Neural progenitor cell (in vitro differentiated cells): ENCODE results near the gene ANKRD1. TPM values are rescaled to one million over a fixed set of nuclear protein-coding genes. Genes with fewer than 3 reads are reported as not detected.

Source experiments
- DNase-seq: peaks from one replicate; pipeline ENCODE4 v3.0.0-alpha.2; 2016; ENCODE audit warnings: low spot score
- H2AFZ ChIP-seq: fragments of 200-600 bp; sonication (generic); replicated peaks from 2 replicates; pipeline ENCODE4 v1.6.1; 2016; ENCODE audit warnings: antibody characterized with exemption
- H3F3A ChIP-seq: fragments of 200-600 bp; sonication (generic); 2 replicates; pipeline ENCODE4 v1.6.1; 2016; ENCODE audit warnings: antibody characterized with exemption, low read depth
- H3K27ac ChIP-seq: fragments of 200-600 bp; sonication (generic); 2 replicates; pipeline ENCODE4 v1.5.1; 2016; ENCODE audit warnings: mild to moderate bottlenecking
- H3K27me3 ChIP-seq: fragments of 200-600 bp; sonication (generic); 2 replicates; pipeline ENCODE4 v1.6.1; 2016; ENCODE audit warnings: mild to moderate bottlenecking, moderate library complexity
- H3K36me3 ChIP-seq: fragments of 200-600 bp; sonication (generic); 2 replicates; pipeline ENCODE4 v1.5.1; 2016
- H3K4me1 ChIP-seq: fragments of 200-600 bp; sonication (generic); 2 replicates; pipeline ENCODE4 v1.6.1; 2016; ENCODE audit warnings: mixed run types
- H3K4me2 ChIP-seq: fragments of 200-600 bp; sonication (generic); 2 replicates; pipeline ENCODE4 v1.6.1; 2016
- H3K4me3 ChIP-seq: fragments of 200-600 bp; sonication (generic); 2 replicates; pipeline ENCODE4 v1.5.1; 2016
- H3K79me2 ChIP-seq: fragments of 200-600 bp; sonication (generic); 2 replicates; pipeline ENCODE4 v1.6.1; 2016; ENCODE audit warnings: low read depth
- H3K9ac ChIP-seq: fragments of 200-600 bp; sonication (generic); 2 replicates; pipeline ENCODE4 v1.6.1; 2016
- H3K9me3 ChIP-seq: fragments of 200-600 bp; sonication (generic); 2 replicates; pipeline ENCODE4 v1.5.1; 2016; ENCODE audit warnings: low read depth
- H4K20me1 ChIP-seq: fragments of 200-600 bp; sonication (generic); 2 replicates; pipeline ENCODE4 v1.6.1; 2016; ENCODE audit warnings: low read depth
- H3K27ac Mint-ChIP-seq: 3 replicates; pipeline ENCODE4 v1.8.0; 2021; ENCODE audit warnings: mixed read lengths
- H3K27me3 Mint-ChIP-seq: 2 replicates; pipeline ENCODE4 v1.8.0; 2022; ENCODE audit warnings: low read depth, mild to moderate bottlenecking, inconsistent platforms, moderate library complexity, mixed read lengths; ENCODE audit not compliant: insufficient read depth
- H3K36me3 Mint-ChIP-seq: 3 replicates; pipeline ENCODE4 v1.8.0; 2021; ENCODE audit warnings: mixed read lengths
- H3K4me1 Mint-ChIP-seq: 3 replicates; pipeline ENCODE4 v1.8.0; 2021; ENCODE audit warnings: mixed read lengths
- H3K4me3 Mint-ChIP-seq: 3 replicates; pipeline ENCODE4 v1.8.0; 2021; ENCODE audit warnings: mild to moderate bottlenecking, moderate library complexity, mixed read lengths
- H3K9me3 Mint-ChIP-seq: 3 replicates; pipeline ENCODE4 v1.8.0; 2020; ENCODE audit warnings: mixed read lengths
- EZH2 ChIP-seq: fragments of 200-600 bp; sonication (generic); IDR thresholded peaks from 2 replicates; pipeline ENCODE4 v1.6.1; 2017; ENCODE audit warnings: antibody characterized with exemption, mild to moderate bottlenecking, moderate library complexity
- EZH2phosphoT487 ChIP-seq: fragments of 200-600 bp; sonication (generic); IDR thresholded peaks from 2 replicates; pipeline ENCODE4 v1.6.1; 2017; ENCODE audit warnings: antibody characterized with exemption
- small RNA-seq: library from RNA; depleted of rRNA; stranded (forward); fragments of <200 nt; gene quantifications from one replicate; pipeline ENCODE3, GENCODE V24; 2015
- total RNA-seq: library from RNA; depleted of rRNA; stranded (reverse); fragments of >200 nt; gene quantifications from 2 replicates; pipeline ENCODE4 v1.2.3, GENCODE V29; 2015; ENCODE audit warnings: low replicate concordance
- TF ChIP-seq, protein P1 (sequence below): fragments of 200-600 bp; sonication (generic); IDR thresholded peaks from 2 replicates; pipeline ENCODE4 v1.5.1; 2017; ENCODE audit warnings: antibody characterized with exemption, mild to moderate bottlenecking

ANKRD1 gene
- total RNA-seq, 1 donor from 2014 or later = 1.2 TPM

DNA sequence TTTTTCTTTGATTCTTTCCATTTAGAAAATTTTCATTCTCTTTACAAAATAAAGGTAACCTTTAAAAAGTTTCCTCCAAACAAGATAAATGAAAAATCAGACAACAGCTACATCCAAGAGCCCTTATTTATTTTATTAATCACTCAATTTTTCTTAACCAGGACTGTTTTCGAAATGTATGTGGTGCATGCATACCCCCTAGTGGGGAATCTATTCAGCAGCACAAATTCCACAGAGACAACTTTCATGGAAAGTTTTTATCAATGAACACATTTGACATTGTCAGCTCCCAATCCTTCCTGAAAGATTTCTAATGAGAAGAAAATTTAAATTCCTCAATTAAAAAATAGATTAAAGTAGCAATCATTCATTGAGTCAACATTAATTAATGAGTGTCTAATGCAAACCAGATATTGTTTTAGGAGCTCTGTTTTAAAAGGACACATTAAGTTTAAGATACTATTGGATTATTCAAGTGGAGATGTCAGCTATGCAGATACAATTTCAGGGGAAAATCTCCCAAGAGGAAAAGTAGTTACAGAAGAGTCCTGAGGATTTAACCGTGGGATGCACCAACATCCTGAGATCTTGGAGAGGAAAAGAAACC is 57.9 kb downstream of the ANKRD1 start:
- Histone ChIP-seq H3K36me3 (no peaks in the 10 kb centered on the region), H3K9me3 (no peaks in the 10 kb centered on the region), H3K27me3 (peaks cover 22% of the 10 kb centered on the region), H4K20me1 (no peaks in the 10 kb centered on the region), H3K9ac (no peak overlapping the region), H3K4me3 (no peak overlapping the region), H3K27ac (no peak overlapping the region), H3K79me2 (no peaks in the 10 kb centered on the region), H2AFZ (no peak overlapping the region), H3F3A (peaks cover 11% of the 10 kb centered on the region), H3K4me2 (no peak overlapping the region), H3K4me1 (no peaks in the 10 kb centered on the region)
- H3K9me3 Mint-ChIP-seq = no peaks in the 10 kb centered on the region
- TF ChIP-seq, protein P1, sequence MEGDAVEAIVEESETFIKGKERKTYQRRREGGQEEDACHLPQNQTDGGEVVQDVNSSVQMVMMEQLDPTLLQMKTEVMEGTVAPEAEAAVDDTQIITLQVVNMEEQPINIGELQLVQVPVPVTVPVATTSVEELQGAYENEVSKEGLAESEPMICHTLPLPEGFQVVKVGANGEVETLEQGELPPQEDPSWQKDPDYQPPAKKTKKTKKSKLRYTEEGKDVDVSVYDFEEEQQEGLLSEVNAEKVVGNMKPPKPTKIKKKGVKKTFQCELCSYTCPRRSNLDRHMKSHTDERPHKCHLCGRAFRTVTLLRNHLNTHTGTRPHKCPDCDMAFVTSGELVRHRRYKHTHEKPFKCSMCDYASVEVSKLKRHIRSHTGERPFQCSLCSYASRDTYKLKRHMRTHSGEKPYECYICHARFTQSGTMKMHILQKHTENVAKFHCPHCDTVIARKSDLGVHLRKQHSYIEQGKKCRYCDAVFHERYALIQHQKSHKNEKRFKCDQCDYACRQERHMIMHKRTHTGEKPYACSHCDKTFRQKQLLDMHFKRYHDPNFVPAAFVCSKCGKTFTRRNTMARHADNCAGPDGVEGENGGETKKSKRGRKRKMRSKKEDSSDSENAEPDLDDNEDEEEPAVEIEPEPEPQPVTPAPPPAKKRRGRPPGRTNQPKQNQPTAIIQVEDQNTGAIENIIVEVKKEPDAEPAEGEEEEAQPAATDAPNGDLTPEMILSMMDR = peak; percentile 72
- no peak for TF ChIP-seq EZH2phosphoT487
- no peak for TF ChIP-seq EZH2
- peak; percentile 17 for DNase-seq
- H3K27ac Mint-ChIP-seq = no peak overlapping the region
- no peak overlapping the region for H3K4me3 Mint-ChIP-seq
- peaks cover 9% of the 10 kb centered on the region for H3K27me3 Mint-ChIP-seq
- peaks cover 5% of the 10 kb centered on the region for H3K4me1 Mint-ChIP-seq
- no peaks in the 10 kb centered on the region for H3K36me3 Mint-ChIP-seq

Small RNAs within 50 kb of the gene (small RNA-seq; reads per million reads assigned to genes)
- gene RF00019 = not detected
- gene RNU6-740P = not detected

Other genes with a start within 250 kb of the ANKRD1 start
- 0.19 TPM in 1 of 2 replicates, not detected in the other for gene HTR7, start 63.0 kb downstream of the ANKRD1 start, total RNA-seq
- gene RPP30, start 49.1 kb downstream of the ANKRD1 start, total RNA-seq = 60.0 and 85.5 TPM in 2 replicates